CD4-positive, alpha-beta T cell (primary cell): Measurements from ENCODE around the gene TMEM191C. TPM values are rescaled to one million over a fixed set of nuclear protein-coding genes. Genes with fewer than 3 reads are reported as not detected.
A peak's percentile ranks its signal among the peaks of the same experiment; 100 is the strongest.
"Not testable (repeated sequence)": the region's sequence is repeated elsewhere in the genome, so short reads cannot be mapped to it uniquely, and the experiment has no call there.

ENCODE experiments used
- ATAC-seq: fragments of 200-7000 bp; cut with Tn5 transposase; one replicate; pipeline ENCODE4 v1.10.0; 2022; ENCODE audit warnings: mild to moderate bottlenecking; ENCODE audit not compliant: poor library complexity
- CTCF ChIA-PET: fragments of 350-600 bp; sonication (Branson Sonifier 250); formaldehyde crosslinking; loops from one replicate; lab custom pipeline; 2021; ENCODE audit warnings: antibody characterized with exemption, inconsistent platforms; lab: Charles Lee
- POLR2A ChIA-PET: fragments of 350-600 bp; sonication (Branson Sonifier 250); formaldehyde crosslinking; loops from one replicate; lab custom pipeline; 2021; ENCODE audit warnings: antibody characterized with exemption, inconsistent platforms; lab: Charles Lee
- DNase-seq, 14 experiments: peaks; one replicate each; pipeline ENCODE4 v3.0.0-alpha.2; 2013 to 2020; ENCODE audit warnings: mixed read lengths in 2 of 14
- H3K27ac ChIP-seq, 2 donors: one replicate each; pipeline versions ENCODE4 v1.5.1 to v1.7.0; 2013; ENCODE audit warnings: low read length in 2 of 2, low read depth in 1 of 2, mild to moderate bottlenecking in 1 of 2
- H3K27me3 ChIP-seq, 2 experiments: 1 replicate in 1 of 2; 2 replicates in 1 of 2; pipeline versions ENCODE4 v1.6.1 to v1.7.0; 2013; ENCODE audit warnings: low read length in 2 of 2, control low read depth in 1 of 2, mild to moderate bottlenecking in 1 of 2, moderate library complexity in 1 of 2; ENCODE audit not compliant: insufficient read depth in 2 of 2, control insufficient read depth in 1 of 2
- H3K36me3 ChIP-seq: one replicate; pipeline ENCODE4 v1.6.1; 2013; ENCODE audit warnings: low read length, control low read depth; ENCODE audit not compliant: insufficient read depth
- H3K4me1 ChIP-seq: one replicate; pipeline ENCODE4 v1.6.1; 2013; ENCODE audit warnings: low read length, control low read depth; ENCODE audit not compliant: insufficient read depth
- H3K4me3 ChIP-seq: one replicate; pipeline ENCODE4 v1.5.1; 2013; ENCODE audit warnings: mild to moderate bottlenecking, low read length, moderate library complexity
- H3K9me3 ChIP-seq, 2 experiments: 1 replicate in 1 of 2; 2 replicates in 1 of 2; pipeline versions ENCODE4 v1.6.1 to v1.7.0; 2013; ENCODE audit warnings: low read length in 2 of 2, mild to moderate bottlenecking in 2 of 2, control low read depth in 1 of 2, moderate library complexity in 1 of 2; ENCODE audit not compliant: control insufficient read depth in 1 of 2, insufficient read depth in 1 of 2
- H3K27ac Mint-ChIP-seq: one replicate; pipeline ENCODE4 v1.8.0; 2020; ENCODE audit warnings: mixed read lengths
- H3K27me3 Mint-ChIP-seq: one replicate; pipeline ENCODE4 v1.8.0; 2021; ENCODE audit warnings: mixed read lengths
- H3K36me3 Mint-ChIP-seq: one replicate; pipeline ENCODE4 v1.8.0; 2021; ENCODE audit warnings: low read depth, mixed read lengths
- H3K4me1 Mint-ChIP-seq: one replicate; pipeline ENCODE4 v1.8.0; 2021; ENCODE audit warnings: low read depth, mixed read lengths
- H3K4me3 Mint-ChIP-seq: one replicate; pipeline ENCODE4 v1.8.0; 2020; ENCODE audit warnings: mild to moderate bottlenecking, mixed read lengths
- H3K9me3 Mint-ChIP-seq: one replicate; pipeline ENCODE4 v1.8.0; 2020; ENCODE audit warnings: mixed read lengths
- CTCF ChIP-seq: fragments of 200-600 bp; IDR thresholded peaks from one replicate; pipeline ENCODE4 v1.8.0; 2022; ENCODE audit warnings: antibody characterized with exemption, mild to moderate bottlenecking
- intact Hi-C, 2 experiments: fragments of 100-400 bp; cut with DNase I in 1 of 2; cut with micrococcal nuclease in 1 of 2; formaldehyde crosslinking; loops; one replicate each; pipeline versions ENCODE4 v1.15.1 to v1.9.0; 2023 to 2025; cut with DNase I, micrococcal nuclease
- total RNA-seq, 174 experiments: library from RNA in 2 of 174; stranded (reverse) in 2 of 174; gene quantifications; one replicate each; pipeline ENCODE4 v1.2.3 and lab custom pipeline; 2021 to 2026

The TMEM191C gene
- total RNA-seq, 2 experiments from 2014 or later: 3.9 to 4.3 TPM

- TF ChIP-seq CTCF: no peak
- POLR2A ChIA-PET: no interaction called here
- CTCF ChIA-PET: no interaction called here
- no peak overlapping the region for H3K27ac ChIP-seq
- H3K9me3 ChIP-seq: no peaks in the 10 kb centered on the region
- Mint-ChIP-seq H3K36me3 (no peaks in the 10 kb centered on the region), H3K27me3 (no peaks in the 10 kb centered on the region), H3K4me3 (no peak overlapping the region), H3K9me3 (no peaks in the 10 kb centered on the region), H3K27ac (no peak overlapping the region), H3K4me1 (no peaks in the 10 kb centered on the region)
- no peaks in the 10 kb centered on the region for H3K4me1 ChIP-seq
- peak in 1 of 14 experiments; percentile 19 for DNase-seq
- H3K36me3 ChIP-seq: no peaks in the 10 kb centered on the region
- H3K27me3 ChIP-seq: no peaks in the 10 kb centered on the region
- no peak overlapping the region for H3K4me3 ChIP-seq
- no peak for ATAC-seq
- intact Hi-C loops: no loop called here
Measured at GRCh38 chr22:21455334-21456089, 11.7 kb upstream of the TMEM191C start.

- ChIA-PET CTCF (no interaction called here), POLR2A (no interaction called here)
- H3K27me3 ChIP-seq: no peaks in the 10 kb centered on the region
- H3K4me1 ChIP-seq: no peaks in the 10 kb centered on the region
- no peak overlapping the region for H3K4me3 ChIP-seq
- Mint-ChIP-seq H3K4me3 (no peak overlapping the region), H3K9me3 (no peaks in the 10 kb centered on the region), H3K36me3 (no peaks in the 10 kb centered on the region), H3K27ac (no peak overlapping the region), H3K4me1 (no peaks in the 10 kb centered on the region), H3K27me3 (no peaks in the 10 kb centered on the region)
- DNase-seq (no peak), ATAC-seq (no peak)
- H3K9me3 ChIP-seq: no peaks in the 10 kb centered on the region
- no peaks in the 10 kb centered on the region for H3K36me3 ChIP-seq
- H3K27ac ChIP-seq: no peak overlapping the region
- intact Hi-C loops: no loop called here
- TF ChIP-seq CTCF: no peak
Measured at GRCh38 chr22:21457023-21457787, 10.0 kb upstream of the TMEM191C start.

GRCh38 chr22:21462672-21463071 lies 4.5 kb upstream of the TMEM191C start:
- ATAC-seq, H3K36me3 ChIP-seq, H3K36me3 Mint-ChIP-seq, H3K4me3 Mint-ChIP-seq, DNase-seq, H3K27ac ChIP-seq, POLR2A ChIA-PET, H3K9me3 ChIP-seq, H3K9me3 Mint-ChIP-seq, H3K27me3 Mint-ChIP-seq, H3K4me3 ChIP-seq, H3K4me1 Mint-ChIP-seq, H3K4me1 ChIP-seq, H3K27me3 ChIP-seq, H3K27ac Mint-ChIP-seq, intact Hi-C loops, CTCF ChIA-PET: not testable (repeated sequence)

GRCh38 chr22:21468194-21469096 lies 1.3 kb downstream of the TMEM191C start:
- H3K9me3 Mint-ChIP-seq, CTCF ChIA-PET, H3K27me3 ChIP-seq, H3K4me1 ChIP-seq, H3K36me3 Mint-ChIP-seq, POLR2A ChIA-PET, H3K9me3 ChIP-seq, H3K36me3 ChIP-seq, intact Hi-C loops, H3K4me1 Mint-ChIP-seq, H3K27me3 Mint-ChIP-seq: not testable (repeated sequence)
- Histone ChIP-seq H3K27ac (peak overlapping the region in 1 of 2 donors; percentile 29), H3K4me3 (peak overlapping the region; percentile 33)
- ATAC-seq (peak; percentile 86), DNase-seq (peak; percentile 85 to 95 (median 90))
- Mint-ChIP-seq H3K4me3 (peak overlapping the region; percentile 94), H3K27ac (peak overlapping the region; percentile 97)

- CTCF ChIA-PET, H3K27ac ChIP-seq, H3K4me1 Mint-ChIP-seq, H3K36me3 Mint-ChIP-seq, H3K27me3 ChIP-seq, H3K9me3 Mint-ChIP-seq, ATAC-seq, H3K4me1 ChIP-seq, H3K4me3 Mint-ChIP-seq, H3K9me3 ChIP-seq, intact Hi-C loops, H3K36me3 ChIP-seq, POLR2A ChIA-PET, H3K27ac Mint-ChIP-seq, H3K27me3 Mint-ChIP-seq: not testable (repeated sequence)
- H3K4me3 ChIP-seq: peak overlapping the region; percentile 25
- DNase-seq: peak in 4 of 14 experiments; percentile 13 to 32 (median 26)
Measured at GRCh38 chr22:21469097-21469994, 2.2 kb downstream of the TMEM191C start.
